Esophagus mucosa (tissue), 1 donor: ENCODE data around the gene CLECL1. TPM values are rescaled to one million over a fixed set of nuclear protein-coding genes. Genes with fewer than 3 reads are reported as not detected.
A peak's percentile ranks its signal among the peaks of the same experiment; 100 is the strongest.

Experiments used
- ATAC-seq: fragments of 200-7000 bp; cut with Tn5 transposase; one replicate; pipeline ENCODE4 v1.9.1; 2020
- total RNA-seq: library from RNA; stranded (reverse); gene quantifications from one replicate; pipeline ENCODE4 v1.2.4, GENCODE V29; 2023
- donor health status: DM: yes; HTN: yes; CAD: no.

Gene CLECL1
- not detected for total RNA-seq

GRCh38 chr12:9732921-9733461, at the start of gene CLECL1:
CLECL1 (minus strand) TSS chr12:9733097.
- ATAC-seq, result no peak

- ATAC-seq, result no peak
These were observed 48.5 kb upstream of the CLECL1 start for GRCh38 chr12:9781360-9781759.

GRCh38 chr12:9779209-9779608, 46.3 kb upstream of the CLECL1 start:
- ATAC-seq, result no peak

- ATAC-seq, result peak; percentile 41
These were observed 43.9 kb upstream of the CLECL1 start for GRCh38 chr12:9776781-9777180.

GRCh38 chr12:9773216-9773877, 40.5 kb upstream of the CLECL1 start:
- no peak for ATAC-seq

- no peak for ATAC-seq
These were observed 30.1 kb upstream of the CLECL1 start for GRCh38 chr12:9763025-9763424.

- ATAC-seq, result no peak
These were observed 29.5 kb upstream of the CLECL1 start for GRCh38 chr12:9762369-9762768.

GRCh38 chr12:9761419-9761781, 28.5 kb upstream of the CLECL1 start:
- ATAC-seq, result no peak

- peak; percentile 46 for ATAC-seq
These were observed 28.0 kb upstream of the CLECL1 start, which contains the start of gene CD69 for GRCh38 chr12:9760699-9761418. CD69 (minus strand) TSS chr12:9760901; CDS start chr12:9760820, 81 bp downstream.

- ATAC-seq, result no peak
These were observed 27.2 kb upstream of the CLECL1 start for GRCh38 chr12:9760120-9760519.

- ATAC-seq, result no peak
These were observed 26.8 kb upstream of the CLECL1 start for GRCh38 chr12:9759694-9760093.

- ATAC-seq, result no peak
These were observed 25.2 kb upstream of the CLECL1 start for GRCh38 chr12:9758119-9758518.

GRCh38 chr12:9757433-9758025, 24.6 kb upstream of the CLECL1 start:
- no peak for ATAC-seq

GRCh38 chr12:9756706-9757105, 23.8 kb upstream of the CLECL1 start:
- ATAC-seq, result no peak

- ATAC-seq, result no peak
These were observed 23.3 kb upstream of the CLECL1 start for GRCh38 chr12:9756170-9756569.

- ATAC-seq, result no peak
These were observed 22.7 kb upstream of the CLECL1 start for GRCh38 chr12:9755567-9755966.

- no peak for ATAC-seq
These were observed 22.1 kb upstream of the CLECL1 start for GRCh38 chr12:9755035-9755434.

- ATAC-seq, result no peak
These were observed 21.4 kb upstream of the CLECL1 start for GRCh38 chr12:9754099-9754927.

GRCh38 chr12:9753498-9753897, 20.6 kb upstream of the CLECL1 start:
- no peak for ATAC-seq

GRCh38 chr12:9753073-9753472, 20.2 kb upstream of the CLECL1 start:
- no peak for ATAC-seq

GRCh38 chr12:9752145-9752933, 19.4 kb upstream of the CLECL1 start:
- no peak for ATAC-seq
